ES-I3 (cell line): Measurements from ENCODE around the gene KRT31.
"Not testable (repeated sequence)": the region's sequence is repeated elsewhere in the genome, so short reads cannot be mapped to it uniquely, and the experiment has no call there.

Experiments
- H3K36me3 ChIP-seq: 2 replicates; pipeline ENCODE4 v1.6.1; 2013; ENCODE audit warnings: mild to moderate bottlenecking, low read length, control low read depth, moderate library complexity; ENCODE audit not compliant: insufficient read depth
- H3K4me1 ChIP-seq: 2 replicates; pipeline ENCODE4 v1.6.1; 2013; ENCODE audit warnings: mild to moderate bottlenecking, control low read depth, low read length; ENCODE audit not compliant: insufficient read depth
- H3K9ac ChIP-seq: 2 replicates; pipeline ENCODE4 v1.6.1; 2013; ENCODE audit warnings: low read depth, mild to moderate bottlenecking, low read length, moderate library complexity
- H3K9me3 ChIP-seq: 2 replicates; pipeline ENCODE4 v1.6.1; 2013; ENCODE audit warnings: mild to moderate bottlenecking, low read length, moderate library complexity; ENCODE audit not compliant: control insufficient read depth, insufficient read depth

KRT31 gene

GRCh38 chr17:41352597-41353366, 44.6 kb downstream of the KRT31 start:
- no peak overlapping the region for H3K9ac ChIP-seq
- no peaks in the 10 kb centered on the region for H3K9me3 ChIP-seq
- no peaks in the 10 kb centered on the region for H3K36me3 ChIP-seq
- H3K4me1 ChIP-seq = no peaks in the 10 kb centered on the region

- no peaks in the 10 kb centered on the region for H3K4me1 ChIP-seq
- no peaks in the 10 kb centered on the region for H3K36me3 ChIP-seq
- no peaks in the 10 kb centered on the region for H3K9me3 ChIP-seq
- no peak overlapping the region for H3K9ac ChIP-seq
Observed at GRCh38 chr17:41351177-41351576, 46.2 kb downstream of the KRT31 start.

- not testable (repeated sequence) for H3K9ac ChIP-seq, H3K4me1 ChIP-seq, H3K36me3 ChIP-seq, H3K9me3 ChIP-seq
Observed at GRCh38 chr17:41350381-41350878, 47.0 kb downstream of the KRT31 start, which contains the start of gene KRT33A. TSS of gene KRT33A (minus strand) at chr17:41350828. CDS start at chr17:41350767, 61 bp downstream.

- no peaks in the 10 kb centered on the region for H3K36me3 ChIP-seq
- H3K9ac ChIP-seq = no peak overlapping the region
- H3K9me3 ChIP-seq = no peaks in the 10 kb centered on the region
- H3K4me1 ChIP-seq = no peaks in the 10 kb centered on the region
Observed at GRCh38 chr17:41347869-41348760, 49.3 kb downstream of the KRT31 start.

- not testable (repeated sequence) for H3K4me1 ChIP-seq, H3K36me3 ChIP-seq, H3K9ac ChIP-seq, H3K9me3 ChIP-seq
Observed at GRCh38 chr17:41346421-41346820, 51.0 kb downstream of the KRT31 start.

- Histone ChIP-seq H3K4me1 (no peaks in the 10 kb centered on the region), H3K9ac (no peak overlapping the region), H3K36me3 (no peaks in the 10 kb centered on the region), H3K9me3 (no peaks in the 10 kb centered on the region)
Observed at GRCh38 chr17:41345992-41346391, 51.4 kb downstream of the KRT31 start.
